GM12865 (cell line): Measurements from ENCODE around the gene POMT2.

Source experiments
- DNase-seq: peaks from one replicate; pipeline ENCODE4 v3.0.0; 2010; ENCODE audit warnings: low read depth
- H3K4me3 ChIP-seq: 2 replicates; pipeline ENCODE4 v1.5.1; 2011; ENCODE audit warnings: mild to moderate bottlenecking, low read depth, low read length, control low read depth
- CTCF ChIP-seq: IDR thresholded peaks from 2 replicates; pipeline ENCODE4 v1.5.1; 2011; ENCODE audit warnings: low read length, control low read depth, low read depth, inconsistent platforms; ENCODE audit not compliant: insufficient read depth; ENCODE audit errors: missing control alignments

Gene POMT2

GRCh38 chr14:77238996-77239395, 81.7 kb downstream of the POMT2 start:
- DNase-seq, result no peak
- no peak overlapping the region for H3K4me3 ChIP-seq
- no peak for TF ChIP-seq CTCF

- H3K4me3 ChIP-seq, result no peak overlapping the region
- no peak for TF ChIP-seq CTCF
- no peak for DNase-seq
Observed at GRCh38 chr14:77238356-77238755, 82.3 kb downstream of the POMT2 start.

GRCh38 chr14:77236814-77237213, 83.9 kb downstream of the POMT2 start:
- DNase-seq, result no peak
- TF ChIP-seq CTCF, result no peak
- no peak overlapping the region for H3K4me3 ChIP-seq

GRCh38 chr14:77231721-77232120, 89.0 kb downstream of the POMT2 start:
- TF ChIP-seq CTCF, result no peak
- DNase-seq, result no peak
- H3K4me3 ChIP-seq, result no peak overlapping the region

GRCh38 chr14:77230914-77231313, 89.8 kb downstream of the POMT2 start:
- TF ChIP-seq CTCF, result no peak
- no peak for DNase-seq
- no peak overlapping the region for H3K4me3 ChIP-seq

- TF ChIP-seq CTCF, result no peak
Observed at GRCh38 chr14:77228056-77228455, 92.6 kb downstream of the POMT2 start.

GRCh38 chr14:77225892-77226557, 94.7 kb downstream of the POMT2 start:
- no peak for DNase-seq
- no peak overlapping the region for H3K4me3 ChIP-seq
- no peak for TF ChIP-seq CTCF

More at GRCh38 chr14:77228056-77228455, 92.6 kb downstream of the POMT2 start:
- no peak overlapping the region for H3K4me3 ChIP-seq
- DNase-seq, result no peak
